Esophagus muscularis mucosa (tissue), 4 donors: ENCODE measurements around the gene RPS27.

ENCODE experiments used
- EP300 ChIP-seq: sonication (generic); formaldehyde crosslinking; IDR thresholded peaks from one replicate; pipeline ENCODE4 v1.6.1; 2017; ENCODE audit warnings: antibody characterized with exemption
- POLR2A ChIP-seq: fragments of 450-650 bp; IDR thresholded peaks from one replicate; pipeline ENCODE4 v1.6.1; 2017; ENCODE audit warnings: antibody characterized with exemption, moderate library complexity, mild to moderate bottlenecking, low read depth
- POLR2AphosphoS5 ChIP-seq, 2 donors: sonication (generic); formaldehyde crosslinking; IDR thresholded peaks; one replicate each; pipeline ENCODE4 v1.6.1; 2017; ENCODE audit warnings: antibody characterized with exemption in 2 of 2
- TF ChIP-seq, protein P1 (sequence below), 3 experiments: fragments of 200-600 bp in 2 of 3; fragments of 450-650 bp in 1 of 3; sonication (generic) in 2 of 3; IDR thresholded peaks; one replicate each; pipeline ENCODE4 v1.5.1; 2017 to 2019; ENCODE audit warnings: antibody characterized with exemption in 3 of 3, mild to moderate bottlenecking in 2 of 3, moderate library complexity in 1 of 3

DNA sequence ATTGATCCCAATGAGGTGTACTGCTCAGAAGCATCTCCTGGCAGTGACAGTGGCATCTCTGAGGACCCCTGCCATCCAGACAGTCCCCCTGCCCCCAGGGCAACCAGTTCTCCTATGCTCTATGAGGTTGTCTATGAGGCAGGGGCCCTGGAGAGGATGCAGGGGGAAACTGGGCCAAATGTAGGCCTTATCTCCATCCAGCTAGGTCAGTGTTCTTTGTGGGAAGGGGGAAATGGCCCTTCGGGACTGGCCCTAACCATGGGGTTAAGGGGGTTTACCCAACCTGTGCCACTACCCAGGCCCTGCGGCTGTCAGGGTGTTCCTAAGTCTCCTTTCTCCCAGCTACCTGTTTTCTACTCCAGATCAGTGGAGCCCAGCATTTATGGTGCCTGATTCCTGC, 21.6 kb upstream of the RPS27 start:
- TF ChIP-seq, protein P1, sequence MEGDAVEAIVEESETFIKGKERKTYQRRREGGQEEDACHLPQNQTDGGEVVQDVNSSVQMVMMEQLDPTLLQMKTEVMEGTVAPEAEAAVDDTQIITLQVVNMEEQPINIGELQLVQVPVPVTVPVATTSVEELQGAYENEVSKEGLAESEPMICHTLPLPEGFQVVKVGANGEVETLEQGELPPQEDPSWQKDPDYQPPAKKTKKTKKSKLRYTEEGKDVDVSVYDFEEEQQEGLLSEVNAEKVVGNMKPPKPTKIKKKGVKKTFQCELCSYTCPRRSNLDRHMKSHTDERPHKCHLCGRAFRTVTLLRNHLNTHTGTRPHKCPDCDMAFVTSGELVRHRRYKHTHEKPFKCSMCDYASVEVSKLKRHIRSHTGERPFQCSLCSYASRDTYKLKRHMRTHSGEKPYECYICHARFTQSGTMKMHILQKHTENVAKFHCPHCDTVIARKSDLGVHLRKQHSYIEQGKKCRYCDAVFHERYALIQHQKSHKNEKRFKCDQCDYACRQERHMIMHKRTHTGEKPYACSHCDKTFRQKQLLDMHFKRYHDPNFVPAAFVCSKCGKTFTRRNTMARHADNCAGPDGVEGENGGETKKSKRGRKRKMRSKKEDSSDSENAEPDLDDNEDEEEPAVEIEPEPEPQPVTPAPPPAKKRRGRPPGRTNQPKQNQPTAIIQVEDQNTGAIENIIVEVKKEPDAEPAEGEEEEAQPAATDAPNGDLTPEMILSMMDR (IDR thresholded peaks at IDR 0.05), result no peak
- TF ChIP-seq POLR2A, result no peak
- no peak for TF ChIP-seq EP300
- no peak for TF ChIP-seq POLR2AphosphoS5 (IDR thresholded peaks at IDR 0.05)
